NCI-H1105 treated with DMSO at 0.1 percent for 48 hours (cell line): ENCODE results near the gene SV2C.

ENCODE experiments used
- DNase-seq: peaks from one replicate; lab custom pipeline; 2025; lab: John Stamatoyannopoulos, UW

Gene SV2C

DNA sequence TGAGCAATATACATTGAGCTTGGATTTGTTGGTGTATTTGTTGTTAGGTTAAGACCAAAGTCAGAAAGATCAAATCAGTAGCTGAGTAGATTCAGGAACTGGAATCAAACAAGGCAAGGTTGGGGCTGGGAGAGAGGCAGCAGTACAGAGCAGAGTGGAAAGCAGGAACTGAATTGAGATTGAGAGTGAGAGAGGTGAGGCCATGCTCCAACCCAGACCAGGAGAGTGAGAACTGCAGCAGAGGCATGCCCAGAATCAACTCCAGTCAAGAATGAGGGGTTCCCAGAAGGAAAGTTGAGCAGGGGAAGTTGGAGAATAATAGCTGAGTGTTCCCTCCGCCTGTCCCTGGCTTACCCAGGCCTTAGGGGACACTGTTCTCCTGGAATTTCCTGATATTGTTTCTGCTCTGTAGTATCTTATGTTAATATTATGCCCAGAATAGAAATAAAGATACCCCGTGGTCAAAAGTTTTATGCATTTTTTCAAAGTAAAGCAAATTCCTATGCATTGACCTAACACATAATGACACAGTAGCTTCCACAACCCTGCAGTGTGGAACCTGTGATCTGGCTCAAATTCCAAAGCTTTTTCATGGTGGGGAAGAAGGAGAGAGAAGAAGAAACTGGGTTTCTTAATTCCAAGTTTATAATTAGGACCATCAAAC is 82.7 kb downstream of the SV2C start:
- no peak for DNase-seq

DNA sequence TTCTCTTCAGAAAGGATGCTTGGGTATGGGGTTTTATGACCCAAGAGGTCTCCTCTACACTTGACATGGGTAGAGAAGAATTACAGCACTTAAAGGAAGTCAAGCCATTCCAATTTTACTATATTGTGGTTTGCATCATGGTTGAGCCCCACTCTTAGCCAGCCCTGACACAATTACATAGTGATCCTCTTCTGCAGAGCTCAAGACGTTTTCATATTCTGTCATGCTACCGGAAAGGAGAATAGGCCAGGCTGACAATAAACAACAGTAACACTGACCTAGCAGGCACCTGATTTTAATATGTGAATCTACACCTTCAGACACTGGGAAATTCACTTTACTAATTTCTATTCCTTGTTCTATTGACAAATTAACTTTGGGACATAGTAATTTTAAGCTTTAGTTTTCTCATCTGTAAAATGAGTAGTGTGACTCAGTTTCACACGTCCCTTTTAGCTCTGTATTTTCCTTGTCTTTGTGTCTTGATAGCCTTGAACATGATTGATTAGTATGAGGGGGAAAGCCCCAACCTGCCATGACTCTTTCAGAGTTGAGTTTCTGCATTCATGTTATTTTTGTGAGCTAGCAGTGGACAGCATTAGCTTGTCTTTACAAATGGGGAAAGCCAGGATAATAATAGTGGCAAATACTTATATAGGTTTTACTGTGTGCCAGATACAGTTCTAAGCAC is 83.8 kb downstream of the SV2C start:
- DNase-seq: no peak

DNA sequence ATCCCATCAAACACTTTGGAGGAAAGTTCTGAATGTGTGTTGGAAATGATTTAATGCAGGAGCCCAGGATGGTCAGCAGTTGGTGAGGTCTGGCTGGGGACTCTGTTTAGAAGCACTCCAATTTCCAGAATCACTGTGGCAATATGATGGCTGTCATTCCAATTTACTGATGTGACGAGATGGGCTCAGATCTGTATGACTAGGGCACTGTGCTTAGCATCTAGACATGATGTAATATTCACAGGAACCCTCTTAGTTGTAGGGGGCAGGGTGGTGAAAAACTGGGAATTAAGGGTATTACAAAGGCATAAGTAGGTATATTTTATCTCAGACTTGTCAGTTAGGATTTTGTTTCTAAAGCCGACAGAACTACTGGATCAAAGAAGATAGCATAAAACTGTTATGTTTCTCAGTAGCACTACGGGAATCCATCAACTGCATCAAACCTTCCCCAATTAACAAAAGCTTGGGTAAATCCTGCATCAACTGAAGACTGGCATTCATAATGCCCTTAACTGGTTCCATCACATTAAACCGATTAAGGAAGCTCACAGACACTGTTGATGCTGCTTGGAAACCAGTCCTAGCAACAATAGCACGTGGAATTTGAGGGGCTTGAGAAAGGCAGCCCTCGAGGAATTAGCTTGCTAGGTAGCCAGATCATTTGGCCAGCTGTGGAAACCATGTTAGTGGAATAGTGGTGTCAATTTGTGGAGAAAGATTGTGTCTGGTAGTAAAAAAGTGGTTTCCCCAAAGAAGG is 86.1 kb downstream of the SV2C start:
- no peak for DNase-seq

DNA sequence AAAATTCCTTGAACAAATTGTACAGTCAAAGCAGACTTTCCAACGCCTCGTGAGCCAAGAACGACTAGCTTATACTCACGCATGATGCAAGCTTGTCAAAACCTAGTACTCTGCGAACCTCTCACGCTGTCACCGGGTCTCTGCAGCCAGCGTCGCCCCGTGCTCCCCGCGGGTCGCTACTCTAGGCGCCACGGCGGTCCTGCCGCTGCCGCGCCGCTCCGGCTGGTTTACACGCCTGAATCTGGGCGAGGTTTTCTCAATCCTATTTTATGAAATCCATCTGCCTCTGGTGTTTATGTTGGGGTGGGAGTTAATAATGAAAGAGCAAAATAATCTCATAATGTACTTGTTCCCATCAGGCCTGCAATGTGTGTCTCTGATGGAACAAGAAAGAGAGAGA is 90.9 kb downstream of the SV2C start:
- DNase-seq: no peak

DNA sequence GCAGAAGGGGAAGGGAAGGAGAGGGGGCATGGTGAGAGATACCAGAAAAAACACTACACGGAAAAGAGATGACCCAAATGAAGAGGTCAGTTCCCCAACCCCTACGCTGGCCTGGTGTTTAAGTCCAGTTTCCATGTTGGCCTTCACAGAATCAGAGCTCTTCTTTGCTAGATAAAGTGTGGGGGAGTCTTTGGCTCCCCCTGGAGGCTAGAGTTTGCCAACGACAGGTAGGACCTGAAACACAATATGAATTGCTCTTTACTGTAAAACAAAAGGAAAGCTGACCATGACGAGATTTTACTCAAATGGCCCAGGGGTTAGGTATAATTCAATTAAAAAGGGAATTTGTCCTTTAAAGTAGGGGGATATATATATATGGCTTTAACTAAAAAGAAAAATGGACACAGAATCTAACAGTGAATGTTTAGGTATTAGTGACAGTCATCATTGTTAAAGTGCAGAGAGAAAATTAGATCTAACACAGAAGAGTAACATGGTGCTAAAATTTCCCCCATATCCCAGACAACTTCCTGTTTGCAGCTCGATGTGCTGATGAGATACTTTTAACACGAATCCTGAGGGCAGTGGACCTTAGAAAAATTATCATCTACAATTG is 92.0 kb downstream of the SV2C start:
- DNase-seq: peak; percentile 47

- no peak for DNase-seq
These were observed 92.7 kb downstream of the SV2C start for GRCh38 chr5:76175821-76176403.

- DNase-seq: no peak
These were observed 94.8 kb downstream of the SV2C start for GRCh38 chr5:76177978-76178377.

GRCh38 chr5:76178913-76179312 is 95.7 kb downstream of the SV2C start:
- no peak for DNase-seq

DNA sequence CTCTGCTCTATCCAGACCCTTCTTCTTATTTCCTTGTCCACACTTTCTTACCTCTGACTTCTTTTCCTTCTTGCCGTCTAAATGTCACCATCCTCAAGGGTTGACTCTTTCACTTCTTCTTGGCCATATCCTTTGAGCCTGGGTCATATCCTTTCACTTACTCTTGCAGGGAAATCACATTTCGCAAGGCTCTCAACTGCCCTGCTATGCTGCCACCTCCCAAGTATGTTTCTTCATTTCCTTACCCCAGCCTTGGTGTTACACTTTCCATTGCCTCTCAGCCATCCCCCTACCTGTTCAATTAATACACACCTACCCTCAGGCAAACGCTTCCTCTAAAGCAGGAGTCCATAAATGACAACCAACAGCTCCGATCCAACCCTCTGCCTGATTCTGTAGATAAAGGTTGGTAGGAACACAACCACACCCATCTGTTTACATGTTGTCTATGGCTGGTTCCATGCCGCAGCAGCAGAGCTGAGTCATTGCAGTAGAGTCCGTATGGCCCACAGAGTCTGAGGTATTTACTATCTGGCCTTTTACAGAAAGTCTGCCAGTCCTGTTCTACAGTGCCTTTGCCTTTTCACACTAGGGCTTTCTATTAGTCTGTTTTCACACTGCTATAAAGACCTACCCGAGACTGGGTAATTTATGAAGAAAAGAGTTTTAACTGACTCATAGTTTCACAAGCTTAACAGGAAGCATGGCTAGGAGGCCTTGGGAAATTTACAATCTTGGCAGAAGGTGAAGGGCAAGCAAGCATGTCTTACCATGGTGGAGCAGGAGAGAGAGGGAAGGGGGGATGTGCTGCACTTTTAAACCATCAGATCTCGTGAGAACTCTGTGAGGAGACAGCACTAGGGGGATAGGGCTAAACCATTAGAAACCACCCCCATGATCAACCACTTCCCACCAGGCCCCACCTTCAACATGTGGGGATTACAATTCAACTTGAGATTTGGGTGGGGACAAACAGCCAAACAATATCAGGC is 97.9 kb downstream of the SV2C start:
- no peak for DNase-seq

DNA sequence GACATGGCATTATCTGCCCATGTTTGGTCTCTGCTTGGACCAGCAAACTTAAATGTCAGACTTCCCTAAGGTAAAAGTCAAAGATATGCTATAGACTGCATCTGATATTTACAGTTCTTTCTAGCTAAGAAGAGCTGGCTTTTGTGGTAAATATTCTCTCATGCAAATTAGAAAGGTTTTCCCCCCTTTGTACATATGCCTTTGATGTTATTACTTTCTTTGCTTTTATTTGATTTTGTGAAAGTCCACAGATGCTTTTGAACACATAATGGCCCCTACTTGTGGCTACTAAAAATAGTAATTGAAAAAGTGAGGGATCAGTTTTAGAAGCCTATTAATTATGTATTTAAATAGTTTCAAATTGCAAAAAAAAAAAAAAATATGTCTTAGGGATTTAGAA is 104.2 kb downstream of the SV2C start:
- no peak for DNase-seq

- DNase-seq: no peak
These were observed 107.2 kb downstream of the SV2C start for GRCh38 chr5:76190356-76190755.

DNA sequence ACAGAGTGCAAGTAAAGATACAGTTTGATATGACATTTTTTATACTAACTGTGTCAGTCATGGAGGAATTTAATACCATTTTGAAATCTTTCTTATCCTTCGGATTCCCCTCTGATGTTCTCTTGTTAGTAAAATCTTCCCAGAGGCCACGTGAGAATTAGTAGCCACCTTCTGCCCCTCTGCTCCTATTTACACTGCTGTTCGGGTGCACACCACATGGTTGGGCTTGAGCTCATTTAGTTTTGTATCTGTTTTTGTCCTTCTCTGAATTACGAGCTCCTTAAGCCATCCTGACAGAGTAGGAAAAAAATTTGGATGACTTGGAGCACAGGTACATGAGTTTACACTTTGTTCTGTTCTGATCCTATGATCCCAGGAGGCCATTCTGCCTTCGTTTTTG is 109.7 kb downstream of the SV2C start:
- DNase-seq: no peak

GRCh38 chr5:76193635-76194034 is 110.5 kb downstream of the SV2C start:
- no peak for DNase-seq

GRCh38 chr5:76194340-76194739 is 111.2 kb downstream of the SV2C start:
- DNase-seq: no peak

DNA sequence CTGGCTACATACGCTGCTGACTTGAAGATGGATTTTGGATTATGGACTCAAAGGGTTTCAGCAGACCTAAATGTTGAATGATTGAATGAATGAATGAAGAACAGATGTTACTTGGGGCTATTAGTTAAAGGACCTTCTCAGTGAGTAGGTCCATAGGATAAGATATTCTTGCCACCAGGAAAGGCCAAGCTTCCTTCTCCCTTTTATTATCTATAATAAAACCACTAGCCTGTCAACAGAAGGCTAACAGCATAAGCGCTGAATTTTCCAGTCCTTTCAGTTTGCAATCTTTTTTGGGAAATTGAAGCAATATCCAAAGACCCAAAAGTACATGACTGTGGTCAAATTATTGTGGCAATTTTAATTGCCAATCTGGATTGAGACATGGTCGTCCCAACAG is 113.3 kb downstream of the SV2C start:
- no peak for DNase-seq

DNA sequence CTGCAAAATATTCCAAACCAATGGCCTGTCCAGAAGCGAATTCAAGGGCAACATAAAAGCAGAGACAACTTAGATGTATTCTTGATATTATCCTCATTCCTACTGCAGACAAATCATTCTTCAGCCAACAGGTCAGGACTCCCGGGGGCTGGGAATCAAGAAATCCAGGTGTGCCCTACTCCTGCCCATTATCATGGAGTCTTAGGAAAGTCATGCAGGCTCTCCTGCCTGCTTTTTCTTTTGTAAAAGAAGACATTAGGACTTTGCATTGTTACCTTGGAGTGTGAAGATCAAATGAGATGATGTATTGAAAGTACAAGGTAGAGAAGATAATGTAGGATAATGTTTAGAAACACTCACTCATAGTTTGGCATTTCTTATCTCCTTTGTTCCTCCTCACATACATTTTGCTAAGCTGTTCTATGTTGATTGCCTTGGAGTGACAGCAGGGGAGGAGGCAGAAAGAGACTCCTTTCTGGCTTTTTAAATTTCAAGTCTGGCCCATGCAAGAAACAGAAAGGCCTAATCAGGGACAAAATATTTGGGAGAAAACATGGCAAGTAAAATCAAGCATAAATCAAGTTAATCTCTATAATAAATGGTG is 113.8 kb downstream of the SV2C start:
- DNase-seq: no peak

GRCh38 chr5:76197726-76198125 is 114.5 kb downstream of the SV2C start:
- no peak for DNase-seq

DNA sequence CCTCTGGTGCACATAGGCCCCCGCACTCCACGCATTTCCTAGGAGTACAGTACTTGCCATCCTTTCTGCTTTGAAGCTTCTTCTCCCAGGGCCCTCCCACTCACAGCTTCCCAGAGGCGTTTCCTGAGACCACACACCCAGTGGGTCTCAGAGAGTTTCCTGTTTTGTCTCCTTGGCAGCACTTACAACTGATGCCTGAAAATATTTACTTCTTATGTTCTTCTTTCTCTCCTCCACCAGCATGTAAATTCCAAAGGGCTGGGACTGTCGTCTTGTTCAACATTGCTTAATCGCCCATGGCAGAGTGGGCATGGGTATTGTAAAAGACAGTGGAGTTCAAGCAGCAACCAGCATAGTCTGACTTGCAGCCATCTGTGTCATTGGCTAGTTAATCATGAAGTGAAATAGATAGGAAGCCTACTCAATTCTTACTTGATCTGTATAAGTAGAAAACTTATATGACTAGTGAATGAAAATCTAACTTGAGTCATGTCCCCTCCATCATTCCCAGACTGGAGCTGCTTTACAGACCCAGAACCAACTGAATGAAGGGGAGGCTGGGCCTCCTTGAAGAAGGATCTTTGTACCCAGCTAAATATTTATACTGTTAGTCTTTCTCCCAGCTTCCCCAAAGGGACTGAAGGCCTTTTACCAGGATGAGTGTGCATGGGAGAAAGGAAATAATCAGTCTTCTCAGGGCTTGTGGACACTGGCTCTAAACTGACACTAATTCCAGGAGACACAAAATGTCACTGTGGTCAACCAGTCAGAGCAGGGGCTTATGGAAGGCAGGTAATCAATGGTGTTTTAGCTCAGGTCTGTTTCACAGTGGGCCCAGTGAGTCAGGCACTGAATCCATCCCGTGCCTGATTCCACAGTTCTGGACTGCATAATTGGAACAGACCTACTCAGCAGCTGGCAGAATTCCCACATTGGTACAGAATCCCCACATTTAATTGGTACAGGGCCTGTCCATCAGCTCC is 116.4 kb downstream of the SV2C start:
- no peak for DNase-seq

DNA sequence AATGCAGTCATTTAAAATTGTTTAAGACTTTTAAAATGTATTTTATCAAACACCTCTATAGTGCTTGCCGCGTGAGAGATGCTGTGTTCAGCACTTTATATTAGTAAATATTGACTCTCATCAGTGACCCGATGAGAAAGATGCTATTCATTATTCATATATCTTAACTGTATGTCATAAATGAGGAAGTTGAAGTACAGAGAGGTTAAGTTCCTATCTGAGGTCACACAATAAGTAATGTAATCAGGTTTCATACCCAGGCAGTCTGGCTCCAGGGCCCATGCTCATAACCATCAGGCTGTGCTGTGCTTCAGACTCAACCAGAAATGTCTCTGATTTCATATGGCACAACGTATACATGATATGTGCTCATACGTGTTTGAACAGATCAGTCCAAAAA is 119.0 kb downstream of the SV2C start:
- no peak for DNase-seq

DNA sequence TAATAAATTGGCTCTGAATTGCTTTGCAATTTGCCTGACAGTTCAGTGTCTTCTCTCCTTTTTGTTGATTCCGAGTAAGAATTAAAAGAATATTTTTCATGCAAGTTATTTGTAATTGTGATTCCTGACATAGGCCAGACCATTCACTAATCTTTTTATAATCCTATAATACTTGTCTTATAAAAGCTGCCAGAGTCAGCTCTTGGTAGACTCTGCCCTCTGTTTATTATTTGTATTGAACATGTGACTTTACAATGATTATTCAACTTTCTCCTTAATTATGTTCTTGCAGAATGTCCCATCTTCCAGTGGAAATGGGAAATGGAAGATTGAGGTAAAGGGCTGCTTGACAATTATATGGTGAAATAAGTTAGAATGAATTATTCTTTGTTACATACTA is 121.0 kb downstream of the SV2C start:
- DNase-seq: no peak
